HG03565 (cell line): ENCODE measurements around the gene LIN9.
A peak's percentile ranks its signal among the peaks of the same experiment; 100 is the strongest.
"Not testable (repeated sequence)": the region's sequence is repeated elsewhere in the genome, so short reads cannot be mapped to it uniquely, and the experiment has no call there.

Source experiments
- ATAC-seq: cut with Tn5 transposase; IDR thresholded peaks from one replicate; pipeline ENCODE4 v1.9.1; 2021; ENCODE audit warnings: mild to moderate bottlenecking, moderate library complexity; ENCODE audit not compliant: unreplicated experiment

LIN9 gene

DNA sequence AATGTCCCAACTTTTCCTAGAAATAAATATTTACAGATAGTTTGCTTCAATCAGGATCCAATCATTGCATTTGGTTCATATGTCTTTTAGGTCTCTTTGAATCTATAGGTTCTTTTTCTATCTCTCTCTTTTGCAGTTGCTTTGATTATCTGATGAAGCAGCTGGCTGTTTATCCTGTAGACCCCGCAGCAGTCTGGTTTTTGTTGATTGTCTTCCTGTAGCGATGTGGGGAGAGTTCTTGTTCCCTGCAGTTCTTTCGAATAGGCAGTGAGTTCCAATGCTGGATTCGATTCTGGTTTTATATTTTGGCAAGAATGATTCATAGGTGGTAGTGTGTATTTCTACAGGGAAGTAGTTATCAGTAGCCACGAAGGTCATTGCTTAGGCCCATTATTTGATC, 92.9 kb downstream of the LIN9 start:
- ATAC-seq, result no peak

- no peak for ATAC-seq
These were observed 93.7 kb downstream of the LIN9 start for GRCh38 chr1:226215239-226215638.

GRCh38 chr1:226212545-226212944, 96.4 kb downstream of the LIN9 start:
- no peak for ATAC-seq

- ATAC-seq, result no peak
These were observed 97.7 kb downstream of the LIN9 start for GRCh38 chr1:226211181-226211821.

- no peak for ATAC-seq
These were observed 98.3 kb downstream of the LIN9 start for GRCh38 chr1:226210571-226211176.

DNA sequence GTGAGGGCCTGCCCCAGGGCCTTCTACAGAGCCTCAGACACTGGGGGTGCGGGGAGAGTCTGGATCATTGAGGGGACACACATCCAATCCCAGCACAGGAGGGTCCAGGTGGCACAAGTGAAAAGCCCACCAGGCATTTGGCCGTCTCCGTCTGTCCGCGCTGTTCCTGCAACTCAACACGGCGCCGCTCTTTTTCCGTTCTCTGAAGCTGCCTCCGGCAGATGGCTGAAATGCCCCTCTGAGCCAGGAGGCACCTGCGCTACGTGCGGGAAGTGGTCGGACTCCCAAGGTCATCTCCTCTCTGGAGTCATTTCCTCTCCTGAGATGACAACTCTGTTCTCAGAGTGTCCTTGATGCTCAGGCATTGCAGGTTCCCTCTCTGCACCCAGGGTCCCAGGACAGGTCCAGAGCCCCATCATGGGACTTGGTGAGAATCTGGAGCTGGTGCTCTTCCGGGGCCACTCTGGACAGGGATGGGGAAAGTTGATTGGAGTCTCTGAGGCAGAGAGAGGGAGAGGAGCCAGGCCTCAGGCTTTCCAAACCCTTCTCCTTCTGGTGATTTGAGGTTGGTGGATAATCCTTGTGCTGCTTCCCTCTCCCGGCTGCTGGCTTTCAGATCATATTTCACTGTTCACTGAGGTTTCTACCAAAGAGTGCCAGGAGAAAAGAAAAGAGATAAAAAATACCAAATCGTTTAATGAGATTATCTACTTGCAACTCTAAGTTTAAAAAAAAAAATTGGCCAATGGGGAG, 99.5 kb downstream of the LIN9 start:
- ATAC-seq, result no peak

GRCh38 chr1:226207048-226207447, 101.9 kb downstream of the LIN9 start:
- no peak for ATAC-seq

GRCh38 chr1:226204198-226204597, 104.8 kb downstream of the LIN9 start:
- ATAC-seq, result no peak

DNA sequence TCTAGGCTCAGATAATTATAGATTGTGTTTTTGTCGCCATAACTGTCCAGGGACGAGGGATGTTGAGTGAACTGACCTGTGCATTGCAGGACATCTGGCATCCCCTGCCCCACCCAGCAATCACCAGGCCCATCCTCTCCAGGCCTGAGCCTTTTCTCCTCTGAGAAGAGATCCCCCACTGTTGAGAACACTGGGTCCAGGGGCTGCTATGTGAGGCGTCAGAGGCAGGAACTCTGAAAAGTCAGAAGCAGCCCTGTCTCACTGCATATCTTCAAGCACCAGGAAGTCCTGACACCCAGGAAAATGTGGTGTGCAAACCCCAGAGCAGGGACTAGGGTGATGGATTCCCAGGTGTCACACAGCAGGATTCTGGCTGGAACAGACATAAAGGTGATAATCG, 105.3 kb downstream of the LIN9 start:
- ATAC-seq, result no peak

GRCh38 chr1:226203240-226203639, 105.7 kb downstream of the LIN9 start:
- no peak for ATAC-seq

- not testable (repeated sequence) for ATAC-seq
These were observed 106.3 kb downstream of the LIN9 start for GRCh38 chr1:226202666-226203065.

DNA sequence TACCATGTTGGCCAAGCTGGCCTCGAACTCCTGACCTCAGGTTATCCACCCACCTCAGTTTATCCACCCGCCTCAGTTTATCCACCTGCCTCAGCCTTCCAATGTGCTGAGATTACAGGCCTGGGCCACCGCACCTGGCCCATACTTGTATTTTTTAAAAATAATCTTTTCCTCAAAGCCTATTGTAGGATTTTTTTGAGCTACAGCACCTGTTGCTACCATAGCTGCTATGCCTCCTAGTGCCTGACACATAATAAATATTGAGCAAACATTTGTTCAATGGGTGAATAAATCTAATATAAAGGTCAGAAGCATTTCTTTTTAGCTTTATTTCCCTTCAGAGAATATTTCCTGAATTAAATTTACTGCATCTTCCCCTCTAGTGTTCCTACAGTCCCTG, 106.7 kb downstream of the LIN9 start:
- no peak for ATAC-seq

GRCh38 chr1:226201029-226201593, 107.9 kb downstream of the LIN9 start:
- no peak for ATAC-seq

GRCh38 chr1:226199971-226200370, 109.0 kb downstream of the LIN9 start:
- no peak for ATAC-seq

GRCh38 chr1:226195144-226195543, 113.8 kb downstream of the LIN9 start:
- no peak for ATAC-seq

DNA sequence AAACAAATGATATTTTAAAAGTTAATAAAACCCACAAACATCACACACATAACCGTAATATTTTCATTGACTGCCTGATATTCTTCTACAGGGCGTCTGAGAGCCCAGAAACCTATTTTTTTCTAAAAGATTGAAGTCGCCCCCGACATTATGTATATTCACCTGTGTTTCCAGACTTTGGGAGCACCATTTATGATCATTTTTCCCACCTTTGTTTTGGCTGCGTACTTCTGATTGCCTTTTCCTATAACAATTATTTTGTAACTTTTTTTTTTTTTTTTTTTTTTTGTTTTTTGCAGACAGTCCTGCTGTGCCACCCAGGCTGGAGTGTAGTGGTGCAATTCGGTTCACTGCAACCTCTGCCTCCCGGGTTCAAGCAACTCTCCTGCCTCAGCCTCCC, 121.6 kb downstream of the LIN9 start:
- ATAC-seq, result no peak

GRCh38 chr1:226187019-226187322, 122.0 kb downstream of the LIN9 start:
- no peak for ATAC-seq

DNA sequence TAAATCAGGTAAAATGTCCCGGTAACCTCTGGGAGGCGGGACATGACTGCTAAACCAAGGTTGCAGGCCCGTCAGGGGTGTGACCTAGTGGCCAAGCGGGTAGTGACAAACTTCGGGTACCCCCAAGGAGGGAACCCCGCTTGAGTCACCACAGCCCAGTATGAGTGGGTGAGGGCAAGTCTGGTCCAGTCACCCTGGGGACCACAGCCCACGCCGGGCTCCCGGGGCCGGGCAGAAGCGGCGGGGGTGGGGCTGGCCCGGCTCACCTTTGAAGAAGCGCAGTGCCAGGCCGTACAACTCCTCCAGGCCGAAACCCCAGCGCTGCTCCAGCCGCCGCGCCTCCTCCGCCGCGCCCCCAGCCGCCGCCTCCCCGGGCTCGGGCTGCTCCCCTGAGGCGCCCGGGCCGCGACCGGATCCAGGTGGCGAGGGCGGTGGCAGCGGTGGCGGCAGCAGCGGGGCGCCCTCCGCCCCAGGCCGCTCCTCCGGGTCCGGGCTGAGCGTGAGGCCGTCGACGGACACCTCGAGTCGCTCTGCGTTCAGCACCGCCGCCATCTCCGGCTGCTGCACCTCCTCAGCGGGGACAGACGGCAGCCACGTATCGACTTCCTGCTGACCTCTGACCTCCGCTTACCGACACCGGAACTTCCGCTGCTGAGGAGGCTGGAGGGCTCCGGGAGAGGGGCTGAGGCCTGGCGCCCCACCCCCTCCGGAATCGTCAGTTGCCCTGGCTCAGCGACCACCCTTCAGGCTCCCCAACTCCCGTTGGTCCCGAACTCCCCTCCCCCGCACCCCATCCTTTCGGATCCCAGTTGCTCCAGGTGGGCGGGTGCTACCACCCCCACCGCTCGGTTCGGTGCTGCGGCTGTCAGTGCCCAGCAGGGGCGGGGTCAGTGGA, 122.6 kb downstream of the LIN9 start, which contains the start of gene ACBD3:
Gene ACBD3 (minus strand): TSS at position 618 of the 895 bp plus-strand sequence. CDS start 66 bp downstream, at position 552.
- peak; percentile 80 for ATAC-seq

- ATAC-seq, result no peak
These were observed 123.6 kb downstream of the LIN9 start for GRCh38 chr1:226185141-226186036.
